ENCODE results near the gene CASS4. TPM values are rescaled to one million over a fixed set of nuclear protein-coding genes. Genes with fewer than 3 reads are reported as not detected.

The CASS4 gene
- total RNA-seq, 1 experiment from 2014 or later, result 0.17 TPM

DNA sequence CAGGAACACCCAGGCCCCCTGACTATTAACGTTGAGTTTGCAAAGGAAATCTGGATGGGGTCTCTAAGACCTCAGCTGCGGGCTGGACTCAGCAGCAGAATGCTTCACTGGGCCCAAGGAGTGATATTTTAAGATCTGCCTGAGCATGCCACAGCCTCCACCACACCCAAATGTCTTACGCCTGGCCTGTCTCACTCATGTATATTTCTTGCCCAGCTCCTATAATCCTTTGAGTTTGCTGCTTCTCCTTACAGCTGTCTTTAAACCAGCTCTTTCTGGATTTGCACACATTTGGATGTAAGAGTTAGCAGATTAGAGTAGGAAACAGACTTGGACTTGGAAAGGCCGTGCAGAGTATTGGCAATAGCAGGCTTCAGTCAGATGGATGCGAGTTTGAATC lies 16.4 kb downstream of the CASS4 start:
- no peak for ATAC-seq
- DNase-seq (ENCODE audit: low read depth, low spot score), result no peak
- Histone ChIP-seq H3K9me2 (ENCODE audit: insufficient read depth) (no peaks in the 10 kb centered on the region), H3K9me3 (ENCODE audit: control insufficient read depth in 1 of 2, insufficient read depth in 1 of 2, low read depth in 1 of 2, low read length in 2 of 2) (no peaks in the 10 kb centered on the region), H3K36me3 (ENCODE audit: control insufficient read depth in 1 of 2, insufficient read depth in 2 of 2, low read length in 2 of 2) (no peaks in the 10 kb centered on the region), H3K27me3 (ENCODE audit: insufficient read depth, low read length) (no peaks in the 10 kb centered on the region), H3K4me1 (ENCODE audit: control insufficient read depth in 1 of 2, insufficient read depth in 2 of 2, low read length in 2 of 2) (peaks cover 0 to 11% of the 10 kb centered on the region in 2 experiments; a peak in 2 of 4 replicates), H3K27ac (ENCODE audit: low read depth, low read length) (no peak overlapping the region), H3K4me3 (replicated peaks in 1 of 2; ENCODE audit: low read depth in 1 of 2, low read length in 2 of 2) (no peak overlapping the region), H3K9ac (ENCODE audit: low read length) (no peak overlapping the region), H3K4me2 (ENCODE audit: low read length) (no peak overlapping the region), H4K20me1 (ENCODE audit: insufficient read depth) (no peaks in the 10 kb centered on the region), H3K79me2 (ENCODE audit: insufficient read depth, low read length) (no peaks in the 10 kb centered on the region), H2AFZ (ENCODE audit: low read depth, low read length, poor library complexity, severe bottlenecking) (no peak overlapping the region)
- ChIA-PET POLR2A (no interaction called here), RAD21 (ENCODE audit: low non-redundant PET in 1 of 2, low total read pairs in 2 of 2, uncharacterized antibody in 2 of 2, unreplicated experiment in 2 of 2) (no interaction called here), CTCF (no interaction called here)
- TF ChIP-seq, protein P1, sequence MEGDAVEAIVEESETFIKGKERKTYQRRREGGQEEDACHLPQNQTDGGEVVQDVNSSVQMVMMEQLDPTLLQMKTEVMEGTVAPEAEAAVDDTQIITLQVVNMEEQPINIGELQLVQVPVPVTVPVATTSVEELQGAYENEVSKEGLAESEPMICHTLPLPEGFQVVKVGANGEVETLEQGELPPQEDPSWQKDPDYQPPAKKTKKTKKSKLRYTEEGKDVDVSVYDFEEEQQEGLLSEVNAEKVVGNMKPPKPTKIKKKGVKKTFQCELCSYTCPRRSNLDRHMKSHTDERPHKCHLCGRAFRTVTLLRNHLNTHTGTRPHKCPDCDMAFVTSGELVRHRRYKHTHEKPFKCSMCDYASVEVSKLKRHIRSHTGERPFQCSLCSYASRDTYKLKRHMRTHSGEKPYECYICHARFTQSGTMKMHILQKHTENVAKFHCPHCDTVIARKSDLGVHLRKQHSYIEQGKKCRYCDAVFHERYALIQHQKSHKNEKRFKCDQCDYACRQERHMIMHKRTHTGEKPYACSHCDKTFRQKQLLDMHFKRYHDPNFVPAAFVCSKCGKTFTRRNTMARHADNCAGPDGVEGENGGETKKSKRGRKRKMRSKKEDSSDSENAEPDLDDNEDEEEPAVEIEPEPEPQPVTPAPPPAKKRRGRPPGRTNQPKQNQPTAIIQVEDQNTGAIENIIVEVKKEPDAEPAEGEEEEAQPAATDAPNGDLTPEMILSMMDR (IDR thresholded peaks at IDR 0.05 in 2 of 3, conservative IDR thresholded peaks at IDR 0.05 in 1 of 3; ENCODE audit: borderline replicate concordance in 1 of 3, insufficient read depth in 1 of 3, low read depth in 2 of 3, low read length in 2 of 3), result no peak
- TF ChIP-seq EGR1 (IDR thresholded peaks at IDR 0.05; ENCODE audit: low read depth) (no peak), CBX3 (IDR thresholded peaks at IDR 0.05; ENCODE audit: low read depth) (no peak)
- intact Hi-C loops (cut with micrococcal nuclease), result no loop called here
- BruUV-seq (replicated peaks), result no TSS peak

DNA sequence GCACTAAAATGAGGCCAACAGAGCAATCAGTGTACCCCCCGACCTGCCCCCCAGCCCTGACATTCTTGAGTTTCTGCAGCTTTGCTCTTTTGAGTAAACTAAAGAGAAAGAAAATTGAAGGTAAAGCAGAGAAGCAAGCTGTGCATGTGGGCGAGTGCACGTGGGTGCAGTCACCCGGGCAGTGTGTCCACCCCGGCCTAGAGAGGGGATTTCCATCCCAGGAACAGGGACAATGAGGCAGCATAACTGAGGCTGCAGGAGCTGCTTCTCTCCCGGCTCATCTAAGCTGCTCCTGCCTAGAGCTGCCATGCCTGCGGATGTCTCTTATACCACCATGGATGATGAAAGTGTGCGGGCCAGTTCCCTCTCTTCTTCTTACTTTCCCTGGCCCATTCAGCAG lies 16.8 kb downstream of the CASS4 start:
- Histone ChIP-seq H3K9me3 (ENCODE audit: control insufficient read depth in 1 of 2, insufficient read depth in 1 of 2, low read depth in 1 of 2, low read length in 2 of 2) (no peaks in the 10 kb centered on the region), H3K4me1 (ENCODE audit: control insufficient read depth in 1 of 2, insufficient read depth in 2 of 2, low read length in 2 of 2) (peaks cover 0 to 11% of the 10 kb centered on the region in 2 experiments; a peak in 2 of 4 replicates), H3K4me3 (replicated peaks in 1 of 2; ENCODE audit: low read depth in 1 of 2, low read length in 2 of 2) (no peak overlapping the region), H3K27ac (ENCODE audit: low read depth, low read length) (no peak overlapping the region), H3K79me2 (ENCODE audit: insufficient read depth, low read length) (no peaks in the 10 kb centered on the region), H2AFZ (ENCODE audit: low read depth, low read length, poor library complexity, severe bottlenecking) (no peak overlapping the region), H3K9ac (ENCODE audit: low read length) (no peak overlapping the region), H3K27me3 (ENCODE audit: insufficient read depth, low read length) (no peaks in the 10 kb centered on the region), H3K9me2 (ENCODE audit: insufficient read depth) (no peaks in the 10 kb centered on the region), H3K36me3 (ENCODE audit: control insufficient read depth in 1 of 2, insufficient read depth in 2 of 2, low read length in 2 of 2) (no peaks in the 10 kb centered on the region), H4K20me1 (ENCODE audit: insufficient read depth) (no peaks in the 10 kb centered on the region), H3K4me2 (ENCODE audit: low read length) (no peak overlapping the region)
- DNase-seq (ENCODE audit: low read depth, low spot score) (no peak), ATAC-seq (no peak)
- ChIA-PET RAD21 (ENCODE audit: low non-redundant PET in 1 of 2, low total read pairs in 2 of 2, uncharacterized antibody in 2 of 2, unreplicated experiment in 2 of 2) (no interaction called here), CTCF (no interaction called here), POLR2A (no interaction called here)
- no peak for TF ChIP-seq EZH2phosphoT487 (IDR thresholded peaks at IDR 0.05; ENCODE audit: borderline replicate concordance)
- TF ChIP-seq EGR1 (IDR thresholded peaks at IDR 0.05; ENCODE audit: low read depth), result no peak
- no TSS peak for BruUV-seq (replicated peaks)
- intact Hi-C loops (cut with micrococcal nuclease), result no loop called here

Data from HCT116 (cell line).